HG03342 (cell line): ENCODE results near the gene IDUA.
"Not testable (repeated sequence)": the region's sequence is repeated elsewhere in the genome, so short reads cannot be mapped to it uniquely, and the experiment has no call there.

Experiments
- ATAC-seq: cut with Tn5 transposase; IDR thresholded peaks from one replicate; pipeline ENCODE4 v1.9.1; 2021; ENCODE audit warnings: mild to moderate bottlenecking, moderate library complexity; ENCODE audit not compliant: unreplicated experiment

IDUA gene

DNA sequence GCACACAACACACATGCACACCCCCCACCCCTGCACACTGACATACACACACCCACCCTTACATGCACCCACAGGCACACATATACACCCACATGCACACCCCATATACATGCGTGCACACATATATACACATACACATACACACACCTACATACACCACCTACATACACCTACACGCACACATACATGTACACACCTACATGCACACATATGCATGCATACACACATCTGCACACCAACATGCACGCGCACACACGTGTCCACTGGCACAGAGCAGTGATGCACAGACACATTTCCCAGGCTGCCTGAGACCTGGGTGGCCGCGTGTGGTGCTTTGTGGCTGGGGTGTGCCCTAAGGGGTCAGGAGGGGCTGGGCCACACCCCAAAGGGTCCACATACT lies 56.3 kb downstream of the IDUA start:
- ATAC-seq, result no peak

DNA sequence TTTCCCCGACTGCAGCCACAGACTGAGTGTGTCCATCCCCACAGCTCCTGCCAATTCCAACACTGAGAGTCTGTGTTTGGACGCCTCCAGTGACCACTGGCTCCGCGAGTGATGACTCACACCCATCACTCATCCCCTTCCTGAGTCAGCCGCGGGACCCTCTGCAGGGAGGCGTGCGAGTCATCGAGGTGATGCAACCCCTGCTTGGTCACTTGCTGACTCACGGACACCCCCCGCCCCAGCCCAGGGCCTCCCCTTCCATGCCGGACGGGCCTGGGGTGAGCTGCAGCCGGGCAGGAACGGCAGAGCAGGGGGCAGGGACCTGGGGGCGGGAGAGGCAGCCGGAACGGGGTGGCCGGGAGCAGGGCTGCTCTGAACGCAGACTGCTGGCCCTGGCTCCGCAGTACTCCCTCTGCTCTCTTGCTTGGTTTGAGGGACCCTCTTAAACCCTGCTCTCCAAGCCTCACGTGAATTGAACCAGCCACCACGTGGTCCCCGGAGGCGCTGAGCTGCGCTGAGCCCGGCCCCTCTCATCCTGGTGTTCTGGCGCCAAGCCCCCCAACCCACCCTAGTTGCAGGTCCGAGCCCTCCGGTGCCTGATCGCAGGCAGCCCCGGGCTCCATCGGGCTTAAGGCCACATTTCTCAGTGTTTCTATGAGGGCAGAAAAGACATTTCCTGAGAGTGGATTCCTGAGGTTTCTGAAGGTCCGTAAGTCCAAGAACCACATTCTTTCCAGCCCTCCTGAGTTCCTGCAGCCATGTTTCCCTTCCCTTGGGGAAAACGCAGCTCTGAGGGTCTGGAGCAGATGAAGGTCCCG lies 57.0 kb downstream of the IDUA start:
- ATAC-seq, result no peak

DNA sequence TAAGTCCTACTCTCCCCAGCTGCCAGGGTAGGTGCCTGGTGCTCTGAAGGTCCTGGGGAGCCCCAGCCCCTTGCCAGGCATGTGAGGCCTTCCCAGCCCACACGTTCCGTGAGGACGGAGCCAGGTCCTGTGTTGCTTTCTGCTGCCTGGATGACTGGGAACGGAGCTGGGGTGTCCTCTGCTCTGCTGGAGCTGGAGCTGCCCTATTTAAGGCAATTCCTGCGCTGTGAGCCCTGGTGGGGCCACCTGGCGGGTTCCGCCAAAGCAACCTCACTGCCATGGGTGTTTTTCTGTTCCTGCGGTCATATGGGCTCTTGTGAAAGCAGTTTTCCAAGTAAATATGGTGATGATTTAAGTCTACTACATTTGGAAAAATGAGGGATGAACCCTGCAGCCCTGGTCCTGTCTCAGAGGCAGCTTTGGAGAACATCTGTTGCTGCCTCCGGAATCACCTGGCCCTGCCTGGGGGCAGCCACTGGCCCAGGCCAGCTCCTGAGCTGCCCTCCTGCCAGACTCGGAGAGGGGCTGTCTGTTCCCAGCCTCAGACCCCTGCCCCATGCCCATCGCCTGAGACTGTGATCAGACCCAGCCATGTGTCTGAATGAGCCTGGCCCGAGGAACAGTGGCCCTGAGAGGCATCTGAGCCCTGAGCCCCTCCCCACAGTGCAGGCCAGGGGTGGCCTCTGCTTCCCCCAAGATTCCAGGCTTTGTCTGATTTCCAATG lies 57.8 kb downstream of the IDUA start:
- ATAC-seq, result no peak

DNA sequence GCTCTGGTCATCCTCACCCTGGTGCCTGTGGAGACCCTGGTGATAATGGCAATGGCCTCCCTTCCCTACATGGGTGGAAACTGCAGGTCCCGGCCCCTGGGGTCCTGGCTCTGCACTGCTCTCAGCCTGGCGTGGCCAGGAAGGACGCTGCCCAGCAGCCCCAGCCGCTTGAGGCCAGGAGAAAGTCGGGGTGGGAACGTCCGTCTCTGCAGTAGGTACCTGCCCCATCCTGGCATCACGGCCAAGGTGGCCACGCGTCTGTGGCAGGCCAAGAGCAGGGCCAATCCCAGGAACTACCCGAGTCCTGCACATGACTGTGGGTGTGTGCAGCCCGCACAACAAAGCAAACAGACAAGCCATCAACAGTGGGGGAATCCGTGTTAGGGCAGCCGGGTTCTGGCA lies 58.4 kb downstream of the IDUA start:
- no peak for ATAC-seq

DNA sequence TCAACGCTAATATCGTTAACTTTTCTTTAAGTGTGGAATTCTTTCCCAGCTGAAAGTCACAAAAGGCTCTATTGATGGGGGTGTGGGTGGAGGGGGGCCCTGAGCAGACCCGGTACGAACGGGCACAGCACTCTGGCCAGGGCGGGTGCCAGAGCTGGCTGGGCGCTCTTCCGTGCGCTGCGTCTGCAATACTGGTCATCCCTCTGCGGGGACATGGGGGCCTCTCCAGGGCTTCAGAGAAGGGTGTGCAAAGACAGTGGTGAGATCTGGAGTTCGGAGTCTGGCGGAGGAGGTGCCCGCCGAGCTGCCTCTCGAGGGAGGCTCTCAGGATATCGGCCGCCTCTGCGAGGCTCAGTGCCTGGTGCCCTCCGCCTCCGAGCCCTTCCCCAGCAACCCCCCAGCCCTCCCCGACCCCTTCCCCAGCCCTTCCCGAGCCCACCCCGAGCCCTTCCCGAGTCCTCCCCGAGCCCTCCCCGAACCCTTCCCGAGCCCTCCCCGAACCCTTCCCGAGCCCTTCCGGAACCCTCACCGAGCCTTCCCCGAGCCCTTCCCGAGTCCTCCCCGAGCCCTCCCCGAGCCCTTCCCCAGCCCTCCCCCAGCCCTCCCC lies 58.9 kb downstream of the IDUA start:
- no peak for ATAC-seq

DNA sequence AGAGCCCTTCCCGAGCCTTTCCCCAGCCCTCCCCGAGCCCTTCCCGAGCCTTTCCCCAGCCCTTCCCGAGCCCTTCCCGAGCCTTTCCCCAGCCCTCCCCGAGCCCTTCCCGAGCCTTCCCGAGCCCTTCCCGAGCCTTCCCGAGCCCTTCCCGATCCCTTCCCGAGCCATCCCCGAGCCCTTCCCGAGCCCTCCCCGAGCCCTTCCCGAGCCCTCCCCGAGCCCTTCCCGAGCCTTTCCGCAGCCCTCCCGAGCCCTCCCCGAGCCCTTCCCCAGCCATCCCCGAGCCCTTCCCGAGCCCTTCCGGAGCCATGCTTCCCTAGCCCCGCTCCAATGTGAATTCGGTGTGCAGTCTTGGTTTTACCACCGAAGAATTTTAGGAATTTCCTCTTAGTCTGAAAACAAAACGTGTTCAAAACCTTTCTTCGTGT lies 59.8 kb downstream of the IDUA start:
- not testable (repeated sequence) for ATAC-seq

DNA sequence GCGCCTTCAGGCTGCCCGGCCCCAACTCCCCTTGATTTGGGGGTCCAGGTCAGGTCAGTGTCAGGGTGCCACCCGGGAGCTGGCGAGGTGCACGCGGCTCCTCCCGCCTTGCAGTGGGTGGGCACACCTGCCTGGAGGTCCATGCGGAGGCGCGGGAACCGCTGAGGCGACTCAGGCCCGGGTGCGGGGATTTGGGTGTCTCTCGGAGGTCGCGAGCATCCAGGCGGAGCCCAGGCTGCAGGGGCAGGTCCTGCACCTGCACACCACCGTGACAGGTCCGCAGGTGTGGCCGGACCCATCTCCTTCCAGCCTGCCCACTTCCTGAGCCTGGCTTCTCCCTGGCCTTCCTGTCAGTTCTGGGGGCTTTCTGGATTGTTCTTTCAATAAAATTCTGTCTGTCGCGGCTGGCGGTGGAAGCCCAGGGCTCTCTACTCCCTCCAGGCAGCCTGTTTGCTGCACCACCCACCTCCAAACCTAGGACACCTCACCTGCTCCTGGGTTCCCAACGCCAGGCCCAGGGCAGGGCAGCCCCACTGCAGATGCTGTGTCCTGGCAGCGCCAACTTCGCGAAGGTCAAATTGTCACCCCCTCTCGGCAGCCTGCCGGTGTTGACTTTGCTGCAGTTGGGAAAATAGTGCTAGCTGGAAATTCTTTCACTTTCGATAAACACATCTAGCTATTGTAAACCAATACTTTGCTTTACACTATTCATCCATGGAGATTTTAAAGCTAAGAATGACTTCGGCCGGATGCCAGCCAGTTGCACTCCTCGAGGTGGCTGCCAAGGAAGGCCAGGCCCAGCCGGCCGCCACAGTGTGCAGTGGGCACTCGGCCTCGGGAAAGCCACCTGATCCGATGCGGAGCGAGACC lies 60.5 kb downstream of the IDUA start:
- ATAC-seq, result no peak

DNA sequence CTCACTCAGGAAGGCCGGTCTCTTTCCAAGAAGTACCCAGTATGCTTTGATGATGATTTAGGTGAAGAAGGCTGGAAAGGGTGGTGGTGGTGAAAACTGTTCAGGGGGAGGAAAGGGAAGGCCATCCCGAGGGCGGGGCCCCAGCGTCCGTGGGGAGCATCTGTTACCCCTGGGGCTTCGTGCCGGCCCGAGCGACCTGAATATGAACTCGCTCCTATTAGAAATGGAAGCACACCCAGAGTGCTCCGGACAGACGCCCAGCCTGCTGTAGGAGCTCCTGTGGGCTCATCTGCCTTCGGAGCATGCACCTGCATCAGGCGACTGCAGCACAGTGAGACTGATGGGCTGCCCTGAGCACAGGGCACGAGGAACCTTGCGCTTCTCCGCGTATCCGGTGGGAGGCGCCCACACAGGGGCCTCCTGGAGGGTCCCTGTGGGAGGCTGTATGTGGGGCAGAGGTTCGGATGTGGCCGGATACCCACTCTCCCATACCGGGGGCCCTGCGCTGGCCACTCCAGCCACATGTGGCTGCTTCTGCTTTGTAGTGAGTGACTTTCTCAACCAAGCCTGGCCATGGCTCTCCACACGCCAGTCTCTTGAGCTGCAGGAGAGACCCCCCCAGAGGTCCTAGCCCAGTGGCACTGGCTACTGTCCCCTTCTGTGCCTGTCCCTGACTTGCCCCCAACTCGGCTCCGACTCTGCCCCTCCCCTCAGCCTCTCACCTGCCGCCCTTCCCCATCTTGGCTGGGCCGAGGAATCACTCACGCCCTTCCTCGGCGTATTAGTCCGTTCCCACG lies 61.3 kb downstream of the IDUA start:
- ATAC-seq, result no peak

DNA sequence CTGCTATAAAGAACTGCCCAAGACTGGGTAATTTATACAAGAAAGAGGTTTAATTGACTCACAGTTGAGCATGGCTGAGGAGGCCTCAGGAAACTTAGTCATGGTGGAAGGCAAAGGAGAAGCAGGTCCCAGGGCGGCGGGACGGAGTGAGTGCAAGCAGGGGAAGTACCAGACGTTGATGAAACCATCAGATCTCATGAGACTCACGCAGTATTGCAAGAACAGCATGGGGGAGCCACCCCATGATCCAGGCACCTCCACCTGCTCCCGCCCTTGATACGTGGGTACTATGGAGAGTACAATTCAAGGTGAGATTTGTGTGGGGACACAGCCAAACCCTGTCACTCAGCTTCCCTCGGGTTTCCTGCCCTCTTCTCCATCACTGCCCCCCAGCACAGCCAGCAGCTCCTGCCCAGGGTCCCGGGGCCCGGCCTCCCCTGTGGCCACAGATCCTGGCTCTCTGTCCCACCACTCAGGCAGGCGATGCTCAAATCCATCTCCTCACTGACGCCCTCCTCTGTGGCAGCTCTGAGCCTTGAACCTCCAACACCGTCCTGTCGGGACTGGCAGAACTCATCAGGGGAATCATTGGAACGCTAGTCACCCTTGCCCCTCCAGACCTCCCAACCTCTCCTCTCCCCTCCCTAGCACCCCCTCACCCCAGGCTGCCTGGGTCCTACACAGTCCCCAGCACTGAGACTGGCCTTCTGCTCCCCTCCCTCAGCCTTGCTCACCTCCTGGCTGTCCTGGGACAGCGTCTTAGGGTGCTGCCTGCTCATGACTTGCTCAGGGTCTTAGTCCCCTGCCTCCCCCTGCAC lies 62.1 kb downstream of the IDUA start:
- ATAC-seq, result no peak

DNA sequence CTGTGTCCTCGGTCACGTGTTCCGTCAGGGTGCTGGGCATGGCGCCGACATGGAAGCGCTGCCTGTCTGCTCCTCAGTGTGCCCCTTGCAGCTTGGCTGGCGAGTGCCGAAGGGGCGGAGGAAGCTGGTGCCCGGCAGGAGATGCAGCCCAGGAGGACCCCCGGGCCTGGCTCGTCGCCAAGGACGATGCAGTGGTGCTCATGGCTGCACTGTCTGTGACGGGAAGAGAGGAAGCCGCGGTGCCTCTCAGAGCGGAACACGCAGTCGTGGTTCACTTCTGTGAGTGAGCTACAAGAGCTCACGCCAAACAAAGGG lies 62.7 kb downstream of the IDUA start:
- ATAC-seq, result no peak

DNA sequence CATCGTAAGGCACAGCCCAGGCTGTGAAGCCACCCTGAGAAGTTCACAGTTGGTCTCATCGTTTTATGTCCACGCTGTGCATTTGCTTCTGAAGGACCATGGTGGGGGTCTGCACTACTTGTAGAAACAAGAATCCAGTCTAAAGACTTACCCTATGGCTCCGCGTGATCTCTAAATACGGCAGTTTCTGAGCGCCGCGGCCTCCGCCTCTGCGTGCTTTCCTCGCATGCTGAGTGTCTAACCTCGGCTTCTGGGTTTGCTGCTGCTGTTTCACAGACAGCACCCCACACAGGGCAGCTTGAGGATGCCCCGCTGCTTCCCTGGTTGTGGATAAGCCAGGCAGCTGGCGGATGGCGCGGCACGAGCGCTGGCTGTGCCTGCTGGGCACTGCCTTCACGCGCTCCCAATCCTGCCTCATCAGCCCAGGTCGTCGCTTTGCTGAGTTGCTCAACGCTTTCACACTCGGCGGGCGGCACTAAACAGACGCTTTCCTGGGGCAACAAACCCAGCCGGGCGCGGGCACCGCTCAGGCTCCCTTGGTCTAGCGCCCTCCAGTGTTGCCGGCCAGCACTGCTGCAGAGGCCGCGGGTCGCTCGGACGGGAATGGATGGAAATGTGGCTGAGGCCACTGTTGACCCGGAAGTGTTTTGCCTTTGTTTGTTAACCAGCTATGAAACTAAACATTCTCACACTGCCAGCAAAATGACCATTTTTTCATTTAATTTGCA lies 63.8 kb downstream of the IDUA start:
- ATAC-seq, result no peak

DNA sequence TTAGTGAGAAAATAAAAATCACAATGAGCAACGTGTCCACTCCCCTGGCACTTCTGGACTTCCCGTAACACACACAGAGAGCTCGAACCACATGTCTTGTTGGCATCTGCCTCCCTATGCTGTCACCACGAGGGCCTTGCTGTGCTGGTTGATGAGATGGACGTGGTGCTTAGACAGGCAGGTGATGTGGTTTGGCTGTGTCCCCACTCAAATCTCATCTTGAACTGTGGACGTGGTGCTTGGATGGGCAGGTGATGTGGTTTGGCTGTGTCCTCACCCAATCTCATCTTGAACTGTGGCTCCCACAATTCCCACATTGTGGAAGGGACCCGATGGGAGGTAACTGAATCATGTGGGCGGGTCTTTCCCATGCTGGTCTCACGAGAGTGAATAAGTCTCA lies 64.6 kb downstream of the IDUA start:
- ATAC-seq, result no peak

DNA sequence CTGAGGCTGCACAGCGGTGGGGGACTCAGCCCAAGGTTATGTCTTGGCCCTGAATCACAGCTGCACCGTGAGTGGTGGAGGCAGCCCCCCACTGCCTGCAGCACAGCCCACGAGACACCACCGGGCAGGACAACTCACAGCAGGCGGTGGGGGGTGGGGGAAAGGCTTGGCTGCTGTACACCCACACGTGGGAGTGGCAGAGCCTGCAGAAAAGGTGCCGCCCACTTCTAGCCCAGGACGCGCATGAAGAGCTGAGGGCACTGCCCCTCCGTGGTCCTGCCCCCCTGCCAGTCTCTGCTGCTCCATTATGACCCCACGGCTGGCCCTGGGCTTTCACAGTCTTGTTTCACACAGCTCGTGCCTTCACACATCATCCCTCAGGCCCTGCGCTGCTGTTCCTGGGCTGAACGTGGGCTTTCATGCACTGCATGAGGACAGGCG lies 65.4 kb downstream of the IDUA start:
- ATAC-seq, result no peak

DNA sequence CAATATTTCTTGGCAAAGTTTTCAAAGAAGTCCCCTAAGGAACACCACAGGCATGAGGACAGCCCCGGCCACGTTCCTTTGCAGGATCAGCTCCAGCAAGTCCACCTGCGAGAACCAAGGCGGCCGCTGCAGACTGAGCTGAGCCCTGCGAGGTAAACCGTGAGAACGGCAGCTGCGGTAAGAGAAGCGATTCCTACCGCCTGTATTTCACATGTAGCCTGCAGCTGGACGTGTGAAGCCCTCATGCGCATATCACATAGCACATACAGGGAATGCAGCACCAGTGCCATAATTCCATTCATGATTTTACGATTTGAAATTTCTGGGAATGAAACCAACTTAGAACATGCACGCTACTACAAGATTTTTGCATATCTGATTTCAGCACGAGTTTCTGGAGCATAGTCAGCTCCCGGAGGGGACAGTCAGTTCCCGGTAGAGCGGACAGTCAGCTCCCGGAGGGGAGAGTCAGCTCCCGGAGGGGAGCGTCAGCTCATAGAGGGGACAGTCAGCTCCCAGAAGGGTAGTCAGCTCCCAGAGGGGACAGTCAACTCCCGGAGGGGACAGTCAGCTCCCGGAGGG lies 66.3 kb downstream of the IDUA start:
- ATAC-seq, result no peak

DNA sequence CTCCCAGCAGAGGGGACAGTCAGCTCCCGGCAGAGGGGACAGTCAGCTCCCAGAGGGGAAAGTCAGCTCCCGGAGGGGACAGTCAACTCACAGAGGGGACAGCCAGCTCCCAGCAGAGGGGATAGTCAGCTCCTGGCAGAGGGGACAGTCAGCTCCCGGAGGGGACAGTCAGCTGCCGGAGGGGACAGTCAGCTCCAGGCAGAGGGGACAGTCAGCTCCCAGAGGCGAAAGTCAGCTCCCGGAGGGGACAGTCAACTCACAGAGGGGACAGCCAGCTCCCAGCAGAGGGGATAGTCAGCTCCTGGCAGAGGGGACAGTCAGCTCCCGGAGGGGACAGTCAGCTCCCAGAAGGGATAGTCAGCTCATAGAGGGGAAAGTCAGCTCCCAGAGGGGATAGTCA lies 67.0 kb downstream of the IDUA start:
- ATAC-seq, result not testable (repeated sequence)
